Neural cell (in vitro differentiated cells): Measurements from ENCODE around the gene GALNT13. TPM values are rescaled to one million over a fixed set of nuclear protein-coding genes. Genes with fewer than 3 reads are reported as not detected.

Experiments
- H2AFZ ChIP-seq: fragments of 200-600, 300-800 bp; sonication (generic), shearing (Covaris generic); 2 replicates; pipeline ENCODE4 v1.6.0; 2014; ENCODE audit warnings: low read depth, mild to moderate bottlenecking, antibody characterized with exemption, low read length, moderate library complexity
- H3F3A ChIP-seq: fragments of 200-600 bp; shearing (Covaris generic); 2 replicates; pipeline ENCODE4 v1.6.1; 2016; ENCODE audit warnings: mild to moderate bottlenecking, moderate library complexity, mixed read lengths, antibody characterized with exemption, low read length; ENCODE audit not compliant: insufficient read depth, poor library complexity, severe bottlenecking
- H3K27ac ChIP-seq: fragments of 200-600, 300-800 bp; sonication (generic), shearing (Covaris generic); 2 replicates; pipeline ENCODE4 v1.5.1; 2014; ENCODE audit warnings: mild to moderate bottlenecking, low read length, moderate library complexity
- H3K27me3 ChIP-seq: fragments of 300-800, 200-600 bp; sonication (generic), shearing (Covaris generic); 2 replicates; pipeline ENCODE4 v1.6.0; 2014; ENCODE audit warnings: mild to moderate bottlenecking, low read depth, low read length, moderate library complexity; ENCODE audit not compliant: insufficient read depth
- H3K36me3 ChIP-seq: fragments of 300-800, 200-600 bp; sonication (generic), shearing (Covaris generic); 2 replicates; pipeline ENCODE4 v1.5.1; 2014; ENCODE audit warnings: mild to moderate bottlenecking, antibody characterized with exemption, low read length, moderate library complexity; ENCODE audit not compliant: insufficient read depth
- H3K4me2 ChIP-seq: fragments of 300-800, 200-600 bp; sonication (generic), shearing (Covaris generic); 2 replicates; pipeline ENCODE4 v1.6.0; 2014; ENCODE audit warnings: mild to moderate bottlenecking, low read length
- H3K4me3 ChIP-seq: fragments of 300-800, 200-600 bp; sonication (generic), shearing (Covaris generic); 2 replicates; pipeline ENCODE4 v1.5.1; 2014; ENCODE audit warnings: mild to moderate bottlenecking, low read length, moderate library complexity
- H3K79me2 ChIP-seq: fragments of 200-600 bp; shearing (Covaris generic); replicated peaks from 2 replicates; pipeline ENCODE4 v1.6.0; 2014; ENCODE audit warnings: mild to moderate bottlenecking, low read length, moderate library complexity; ENCODE audit not compliant: insufficient read depth
- H3K9ac ChIP-seq: fragments of 300-800, 200-600 bp; sonication (generic), shearing (Covaris generic); 2 replicates; pipeline ENCODE4 v1.6.1; 2016; ENCODE audit warnings: mild to moderate bottlenecking, low read length, mixed read lengths
- H3K9me2 ChIP-seq: fragments of 200-600 bp; shearing (Covaris generic); 2 replicates; pipeline ENCODE4 v1.6.1; 2016; ENCODE audit warnings: mild to moderate bottlenecking, low read length, mixed read lengths; ENCODE audit not compliant: insufficient read depth
- H3K9me3 ChIP-seq: fragments of 200-600, 300-800 bp; sonication (generic), shearing (Covaris generic); 2 replicates; pipeline ENCODE4 v1.6.1; 2016; ENCODE audit warnings: mild to moderate bottlenecking, mixed run types, low read length, moderate library complexity, mixed read lengths
- H4K20me1 ChIP-seq: fragments of 200-600 bp; shearing (Covaris generic); 2 replicates; pipeline ENCODE4 v1.6.1; 2016; ENCODE audit warnings: mild to moderate bottlenecking, mixed run types; ENCODE audit not compliant: insufficient read depth
- CTCF ChIP-seq: fragments of 450-650 bp; IDR thresholded peaks from 2 replicates; pipeline ENCODE4 v1.5.1; 2014; ENCODE audit warnings: antibody characterized with exemption, mild to moderate bottlenecking, moderate library complexity; ENCODE audit not compliant: poor library complexity, severe bottlenecking
- EP300 ChIP-seq: fragments of 450-650 bp; conservative IDR thresholded peaks from 2 replicates; pipeline ENCODE4 v1.6.1; 2014; ENCODE audit warnings: antibody characterized with exemption, mild to moderate bottlenecking, moderate library complexity; ENCODE audit not compliant: poor library complexity, severe bottlenecking
- EZH2 ChIP-seq: fragments of 200-600, 300-800 bp; shearing (Covaris generic), sonication (generic); IDR thresholded peaks from 2 replicates; pipeline ENCODE4 v1.6.1; 2014; ENCODE audit warnings: antibody characterized with exemption, low read length, borderline replicate concordance, mild to moderate bottlenecking; ENCODE audit not compliant: insufficient read depth, poor library complexity, severe bottlenecking
- MXI1 ChIP-seq: fragments of 450-650 bp; conservative IDR thresholded peaks from 2 replicates; pipeline ENCODE4 v1.6.1; 2014; ENCODE audit warnings: antibody characterized with exemption, mild to moderate bottlenecking; ENCODE audit not compliant: poor library complexity, severe bottlenecking
- POLR2AphosphoS5 ChIP-seq: IDR thresholded peaks from 2 replicates; pipeline ENCODE4 v1.6.1; 2012
- RAD21 ChIP-seq: fragments of 450-650 bp; conservative IDR thresholded peaks from 2 replicates; pipeline ENCODE4 v1.6.1; 2014; ENCODE audit warnings: antibody characterized with exemption, mild to moderate bottlenecking, moderate library complexity
- REST ChIP-seq: IDR thresholded peaks from 2 replicates; pipeline ENCODE4 v1.6.1; 2012; ENCODE audit warnings: borderline replicate concordance
- SMC3 ChIP-seq: fragments of 450-650 bp; conservative IDR thresholded peaks from 2 replicates; pipeline ENCODE4 v1.6.1; 2014; ENCODE audit warnings: antibody characterized with exemption, mild to moderate bottlenecking, moderate library complexity; ENCODE audit not compliant: poor library complexity
- TAF1 ChIP-seq: IDR thresholded peaks from 2 replicates; pipeline ENCODE4 v1.6.1; 2012; ENCODE audit warnings: low read depth
- polyA plus RNA-seq: library from polyadenylated mRNA; depleted of rRNA; stranded (reverse); fragments of >200 nt; gene quantifications from 2 replicates; pipeline ENCODE4 v1.2.3, GENCODE V29; 2014

Gene GALNT13
- polyA plus RNA-seq, 1 donor from 2014 or later: 12.4 TPM

- no peaks in the 10 kb centered on the region for H3K27me3 ChIP-seq
- no peaks in the 10 kb centered on the region for H3K36me3 ChIP-seq
- H3K9me2 ChIP-seq: no peaks in the 10 kb centered on the region
- peaks cover 6% of the 10 kb centered on the region for H3K9me3 ChIP-seq
- no peak overlapping the region for H3K4me2 ChIP-seq
- H3K9ac ChIP-seq: no peak overlapping the region
- no peak overlapping the region for H3K4me3 ChIP-seq
- H3K79me2 ChIP-seq: no peaks in the 10 kb centered on the region
- no peak overlapping the region for H3K27ac ChIP-seq
- H2AFZ ChIP-seq: no peak overlapping the region
- no peaks in the 10 kb centered on the region for H4K20me1 ChIP-seq
- H3F3A ChIP-seq: no peaks in the 10 kb centered on the region
- TF ChIP-seq REST (no peak), SMC3 (no peak), POLR2AphosphoS5 (no peak), RAD21 (no peak), MXI1 (no peak), EZH2 (no peak)
These were observed 249.0 kb downstream of the GALNT13 start for GRCh38 chr2:154120706-154121105.

- Histone ChIP-seq H3K9ac (no peak overlapping the region), H3K4me2 (no peak overlapping the region), H4K20me1 (no peaks in the 10 kb centered on the region), H3F3A (no peaks in the 10 kb centered on the region), H3K9me2 (no peaks in the 10 kb centered on the region), H3K27ac (no peak overlapping the region), H2AFZ (no peak overlapping the region), H3K36me3 (no peaks in the 10 kb centered on the region), H3K9me3 (no peaks in the 10 kb centered on the region), H3K27me3 (no peaks in the 10 kb centered on the region), H3K79me2 (no peaks in the 10 kb centered on the region), H3K4me3 (no peak overlapping the region)
- no peak for TF ChIP-seq SMC3
These were observed 254.2 kb downstream of the GALNT13 start for GRCh38 chr2:154125891-154126290.

GRCh38 chr2:154130821-154131220 lies 259.1 kb downstream of the GALNT13 start:
- Histone ChIP-seq H3K36me3 (no peaks in the 10 kb centered on the region), H3K9me2 (no peaks in the 10 kb centered on the region), H3F3A (no peaks in the 10 kb centered on the region), H3K79me2 (no peaks in the 10 kb centered on the region), H3K27me3 (no peaks in the 10 kb centered on the region), H3K4me3 (no peak overlapping the region), H4K20me1 (no peaks in the 10 kb centered on the region), H3K27ac (no peak overlapping the region), H3K4me2 (no peak overlapping the region), H3K9ac (no peak overlapping the region), H2AFZ (no peak overlapping the region), H3K9me3 (no peaks in the 10 kb centered on the region)
- TF ChIP-seq SMC3: no peak
- TF ChIP-seq EZH2: no peak
- no peak for TF ChIP-seq EP300
- TF ChIP-seq CTCF: no peak
- no peak for TF ChIP-seq POLR2AphosphoS5
- no peak for TF ChIP-seq REST
- TF ChIP-seq MXI1: no peak
- TF ChIP-seq RAD21: no peak
- TF ChIP-seq TAF1: no peak
